Measurements from ENCODE around the gene TATDN2.
A peak's percentile ranks its signal among the peaks of the same experiment; 100 is the strongest.

The TATDN2 gene

GRCh38 chr3:10260211-10260701 lies 12.0 kb downstream of the TATDN2 start:
- H2BK5ac ChIP-seq (ENCODE audit: low read length), result no peak overlapping the region
- peaks cover 0 to 2% of the 10 kb centered on the region in 2 donors for H3K9me3 ChIP-seq (replicated peaks in 1 of 2; ENCODE audit: control insufficient read depth in 2 of 2, insufficient read depth in 1 of 2, low read depth in 1 of 2, low read length in 2 of 2)
- no peak for DNase-seq (ENCODE audit: low spot score)
- peaks cover 0 to 3% of the 10 kb centered on the region in 2 donors for H3K4me1 ChIP-seq (ENCODE audit: control insufficient read depth in 2 of 2, insufficient read depth in 1 of 2, low read depth in 1 of 2, low read length in 2 of 2)
- H2AK5ac ChIP-seq (ENCODE audit: low read depth, low read length), result no peak overlapping the region
- H3K36me3 ChIP-seq (replicated peaks in 1 of 2; ENCODE audit: control insufficient read depth in 2 of 2, insufficient read depth in 2 of 2, low read length in 2 of 2), result peaks cover 10 to 82% of the 10 kb centered on the region in 2 donors
- no peak overlapping the region for H3K4ac ChIP-seq (ENCODE audit: low read length)
- no peak overlapping the region for H3K23ac ChIP-seq (ENCODE audit: low read depth, low read length, poor library complexity)
- H3K27me3 ChIP-seq (ENCODE audit: control insufficient read depth in 3 of 3, insufficient read depth in 3 of 3, low read depth in 1 of 3, low read length in 3 of 3), result no peaks in the 10 kb centered on the region
- H3K4me2 ChIP-seq (ENCODE audit: insufficient read depth, low read length, poor library complexity, severe bottlenecking), result no peak overlapping the region
- H2BK120ac ChIP-seq (ENCODE audit: low read depth, low read length), result no peak overlapping the region
- H4K91ac ChIP-seq (ENCODE audit: low read depth, low read length, poor library complexity), result no peak overlapping the region
- H2BK12ac ChIP-seq (ENCODE audit: low read length), result no peak overlapping the region
- H2AFZ ChIP-seq (ENCODE audit: low read length), result no peak overlapping the region
- H3K27ac ChIP-seq (replicated peaks; ENCODE audit: low read length), result no peak overlapping the region
- peak overlapping the region; percentile 51 for H3K9ac ChIP-seq (ENCODE audit: low read depth, low read length, poor library complexity)
- WGBS, 2 donors (ENCODE audit: extremely low coverage in 2 of 2, insufficient read length in 2 of 2, insufficient replicate concordance in 1 of 2), result no CpG with 5 or more reads among the region's 6 CpGs
- H4K8ac ChIP-seq (ENCODE audit: low read depth, low read length), result no peak overlapping the region
- no peak overlapping the region for H3K14ac ChIP-seq (ENCODE audit: low read length)
- H2BK15ac ChIP-seq (ENCODE audit: low read length), result no peak overlapping the region
- no peak overlapping the region for H3K4me3 ChIP-seq (ENCODE audit: low read length in 2 of 2)
- peaks cover 1% of the 10 kb centered on the region for H3K79me1 ChIP-seq (ENCODE audit: low read depth, low read length)
- no peak overlapping the region for H3K18ac ChIP-seq (ENCODE audit: low read length)

GRCh38 chr3:10262027-10262426 lies 13.8 kb downstream of the TATDN2 start:
- Histone ChIP-seq H3K14ac (ENCODE audit: low read length) (no peak overlapping the region), H3K4ac (ENCODE audit: low read length) (no peak overlapping the region), H3K9me3 (replicated peaks in 1 of 2; ENCODE audit: control insufficient read depth in 2 of 2, insufficient read depth in 1 of 2, low read depth in 1 of 2, low read length in 2 of 2) (no peaks in the 10 kb centered on the region), H4K91ac (ENCODE audit: low read depth, low read length, poor library complexity) (no peak overlapping the region), H3K23ac (ENCODE audit: low read depth, low read length, poor library complexity) (no peak overlapping the region), H3K79me1 (ENCODE audit: low read depth, low read length) (peaks cover 1% of the 10 kb centered on the region), H3K27ac (replicated peaks; ENCODE audit: low read length) (no peak overlapping the region), H2AFZ (ENCODE audit: low read length) (no peak overlapping the region), H4K8ac (ENCODE audit: low read depth, low read length) (no peak overlapping the region), H2BK120ac (ENCODE audit: low read depth, low read length) (no peak overlapping the region), H3K9ac (ENCODE audit: low read depth, low read length, poor library complexity) (no peak overlapping the region), H2AK5ac (ENCODE audit: low read depth, low read length) (no peak overlapping the region), H3K4me2 (ENCODE audit: insufficient read depth, low read length, poor library complexity, severe bottlenecking) (no peak overlapping the region), H3K36me3 (replicated peaks in 1 of 2; ENCODE audit: control insufficient read depth in 2 of 2, insufficient read depth in 2 of 2, low read length in 2 of 2) (peaks cover 8 to 82% of the 10 kb centered on the region in 2 donors), H2BK15ac (ENCODE audit: low read length) (no peak overlapping the region), H2BK12ac (ENCODE audit: low read length) (no peak overlapping the region), H3K4me3 (ENCODE audit: low read length in 2 of 2) (no peak overlapping the region), H2BK5ac (ENCODE audit: low read length) (no peak overlapping the region), H3K27me3 (ENCODE audit: control insufficient read depth in 3 of 3, insufficient read depth in 3 of 3, low read depth in 1 of 3, low read length in 3 of 3) (no peaks in the 10 kb centered on the region), H3K4me1 (ENCODE audit: control insufficient read depth in 2 of 2, insufficient read depth in 1 of 2, low read depth in 1 of 2, low read length in 2 of 2) (peaks cover 0 to 3% of the 10 kb centered on the region in 2 donors), H3K18ac (ENCODE audit: low read length) (no peak overlapping the region)
- no peak for DNase-seq (ENCODE audit: low spot score)
- WGBS, 2 donors (ENCODE audit: extremely low coverage in 2 of 2, insufficient read length in 2 of 2, insufficient replicate concordance in 1 of 2), result no CpG with 5 or more reads among the region's 4 CpGs

- Histone ChIP-seq H2AFZ (ENCODE audit: low read length) (no peak overlapping the region), H3K79me1 (ENCODE audit: low read depth, low read length) (peaks cover 1% of the 10 kb centered on the region), H4K8ac (ENCODE audit: low read depth, low read length) (no peak overlapping the region), H3K4me2 (ENCODE audit: insufficient read depth, low read length, poor library complexity, severe bottlenecking) (no peak overlapping the region), H3K9ac (ENCODE audit: low read depth, low read length, poor library complexity) (no peak overlapping the region), H3K14ac (ENCODE audit: low read length) (no peak overlapping the region), H2AK5ac (ENCODE audit: low read depth, low read length) (no peak overlapping the region), H2BK5ac (ENCODE audit: low read length) (no peak overlapping the region), H3K27ac (replicated peaks; ENCODE audit: low read length) (no peak overlapping the region), H3K36me3 (replicated peaks in 1 of 2; ENCODE audit: control insufficient read depth in 2 of 2, insufficient read depth in 2 of 2, low read length in 2 of 2) (peaks cover 8 to 90% of the 10 kb centered on the region in 2 donors), H3K4me1 (ENCODE audit: control insufficient read depth in 2 of 2, insufficient read depth in 1 of 2, low read depth in 1 of 2, low read length in 2 of 2) (peaks cover 0 to 3% of the 10 kb centered on the region in 2 donors), H2BK12ac (ENCODE audit: low read length) (no peak overlapping the region), H3K18ac (ENCODE audit: low read length) (no peak overlapping the region), H3K4ac (ENCODE audit: low read length) (no peak overlapping the region), H3K9me3 (replicated peaks in 1 of 2; ENCODE audit: control insufficient read depth in 2 of 2, insufficient read depth in 1 of 2, low read depth in 1 of 2, low read length in 2 of 2) (no peaks in the 10 kb centered on the region), H4K91ac (ENCODE audit: low read depth, low read length, poor library complexity) (no peak overlapping the region), H2BK120ac (ENCODE audit: low read depth, low read length) (no peak overlapping the region), H3K27me3 (ENCODE audit: control insufficient read depth in 3 of 3, insufficient read depth in 3 of 3, low read depth in 1 of 3, low read length in 3 of 3) (no peaks in the 10 kb centered on the region), H2BK15ac (ENCODE audit: low read length) (no peak overlapping the region), H3K23ac (ENCODE audit: low read depth, low read length, poor library complexity) (no peak overlapping the region), H3K4me3 (ENCODE audit: low read length in 2 of 2) (no peak overlapping the region)
- no peak for DNase-seq (ENCODE audit: low spot score)
- no CpG with 5 or more reads among the region's 12 CpGs for WGBS, 2 donors (ENCODE audit: extremely low coverage in 2 of 2, insufficient read length in 2 of 2, insufficient replicate concordance in 1 of 2)
Observed at GRCh38 chr3:10263646-10264363, 15.5 kb downstream of the TATDN2 start.

- H2BK5ac ChIP-seq (ENCODE audit: low read length), result no peak overlapping the region
- no peak overlapping the region for H3K23ac ChIP-seq (ENCODE audit: low read depth, low read length, poor library complexity)
- WGBS, 2 donors (ENCODE audit: extremely low coverage in 2 of 2, insufficient read length in 2 of 2, insufficient replicate concordance in 1 of 2), result no CpG with 5 or more reads among the region's 2 CpGs
- no peak overlapping the region for H3K4me3 ChIP-seq (ENCODE audit: low read length in 2 of 2)
- H3K27ac ChIP-seq (replicated peaks; ENCODE audit: low read length), result no peak overlapping the region
- no peak overlapping the region for H2AK5ac ChIP-seq (ENCODE audit: low read depth, low read length)
- no peak overlapping the region for H3K4me2 ChIP-seq (ENCODE audit: insufficient read depth, low read length, poor library complexity, severe bottlenecking)
- H2AFZ ChIP-seq (ENCODE audit: low read length), result no peak overlapping the region
- no peak overlapping the region for H2BK15ac ChIP-seq (ENCODE audit: low read length)
- DNase-seq (ENCODE audit: low spot score), result no peak
- H3K18ac ChIP-seq (ENCODE audit: low read length), result no peak overlapping the region
- no peak overlapping the region for H3K4ac ChIP-seq (ENCODE audit: low read length)
- H4K8ac ChIP-seq (ENCODE audit: low read depth, low read length), result no peak overlapping the region
- H3K14ac ChIP-seq (ENCODE audit: low read length), result no peak overlapping the region
- H4K91ac ChIP-seq (ENCODE audit: low read depth, low read length, poor library complexity), result no peak overlapping the region
- H2BK120ac ChIP-seq (ENCODE audit: low read depth, low read length), result no peak overlapping the region
- peaks cover 15 to 90% of the 10 kb centered on the region in 2 donors for H3K36me3 ChIP-seq (replicated peaks in 1 of 2; ENCODE audit: control insufficient read depth in 2 of 2, insufficient read depth in 2 of 2, low read length in 2 of 2)
- peaks cover 4% of the 10 kb centered on the region for H3K79me1 ChIP-seq (ENCODE audit: low read depth, low read length)
- no peak overlapping the region for H3K9ac ChIP-seq (ENCODE audit: low read depth, low read length, poor library complexity)
- no peaks in the 10 kb centered on the region for H3K27me3 ChIP-seq (ENCODE audit: control insufficient read depth in 3 of 3, insufficient read depth in 3 of 3, low read depth in 1 of 3, low read length in 3 of 3)
- no peak overlapping the region for H2BK12ac ChIP-seq (ENCODE audit: low read length)
- H3K4me1 ChIP-seq (ENCODE audit: control insufficient read depth in 2 of 2, insufficient read depth in 1 of 2, low read depth in 1 of 2, low read length in 2 of 2), result peaks cover 0 to 3% of the 10 kb centered on the region in 2 donors
- H3K9me3 ChIP-seq (replicated peaks in 1 of 2; ENCODE audit: control insufficient read depth in 2 of 2, insufficient read depth in 1 of 2, low read depth in 1 of 2, low read length in 2 of 2), result no peaks in the 10 kb centered on the region
Observed at GRCh38 chr3:10265833-10266232, 17.6 kb downstream of the TATDN2 start.

Measured in neuronal stem cell (in vitro differentiated cells).